ENCODE results near the gene TSPAN14. TPM values are rescaled to one million over a fixed set of nuclear protein-coding genes. Genes with fewer than 3 reads are reported as not detected.
"Not testable (repeated sequence)": the region's sequence is repeated elsewhere in the genome, so short reads cannot be mapped to it uniquely, and the experiment has no call there.

TSPAN14 gene
- total RNA-seq, 1 experiment from 2014 or later = 40.4 TPM

- no peak for DNase-seq
- no peaks in the 10 kb centered on the region for H3K36me3 ChIP-seq
- H3K27me3 ChIP-seq = no peaks in the 10 kb centered on the region
- no peak overlapping the region for H3K4me3 ChIP-seq
- no peaks in the 10 kb centered on the region for H3K9me3 ChIP-seq (replicated peaks)
- H3K4me1 ChIP-seq = no peaks in the 10 kb centered on the region
- no peak overlapping the region for H3K27ac ChIP-seq
These were observed 78.5 kb downstream of the TSPAN14 start for GRCh38 chr10:80532571-80532970.

- not testable (repeated sequence) for H3K4me1 ChIP-seq; H3K9me3 ChIP-seq (replicated peaks); DNase-seq; H3K27ac ChIP-seq; H3K36me3 ChIP-seq; H3K27me3 ChIP-seq; H3K4me3 ChIP-seq
These were observed 79.9 kb downstream of the TSPAN14 start for GRCh38 chr10:80534059-80534458.

GRCh38 chr10:80534646-80535045 lies 80.5 kb downstream of the TSPAN14 start:
- not testable (repeated sequence) for H3K36me3 ChIP-seq; H3K27ac ChIP-seq; DNase-seq; H3K4me1 ChIP-seq; H3K4me3 ChIP-seq; H3K9me3 ChIP-seq (replicated peaks); H3K27me3 ChIP-seq

GRCh38 chr10:80535671-80536360 lies 81.7 kb downstream of the TSPAN14 start:
- H3K4me3 ChIP-seq = no peak overlapping the region
- no peaks in the 10 kb centered on the region for H3K4me1 ChIP-seq
- H3K27ac ChIP-seq = no peak overlapping the region
- no peaks in the 10 kb centered on the region for H3K27me3 ChIP-seq
- H3K9me3 ChIP-seq (replicated peaks) = no peaks in the 10 kb centered on the region
- DNase-seq = no peak
- H3K36me3 ChIP-seq = no peaks in the 10 kb centered on the region

- no peaks in the 10 kb centered on the region for H3K36me3 ChIP-seq
- no peaks in the 10 kb centered on the region for H3K27me3 ChIP-seq
- H3K4me1 ChIP-seq = no peaks in the 10 kb centered on the region
- H3K9me3 ChIP-seq (replicated peaks) = no peaks in the 10 kb centered on the region
- no peak overlapping the region for H3K4me3 ChIP-seq
- DNase-seq = no peak
- H3K27ac ChIP-seq = no peak overlapping the region
These were observed 82.3 kb downstream of the TSPAN14 start for GRCh38 chr10:80536361-80536835.

- Histone ChIP-seq H3K9me3 (replicated peaks) (no peaks in the 10 kb centered on the region), H3K4me1 (no peaks in the 10 kb centered on the region), H3K27ac (no peak overlapping the region), H3K36me3 (no peaks in the 10 kb centered on the region), H3K4me3 (no peak overlapping the region), H3K27me3 (no peaks in the 10 kb centered on the region)
- DNase-seq = no peak
These were observed 83.1 kb downstream of the TSPAN14 start for GRCh38 chr10:80537086-80537735.

- Histone ChIP-seq H3K27me3 (no peaks in the 10 kb centered on the region), H3K4me1 (no peaks in the 10 kb centered on the region), H3K36me3 (no peaks in the 10 kb centered on the region), H3K9me3 (replicated peaks) (no peaks in the 10 kb centered on the region), H3K27ac (no peak within 1 kb of the TSS), H3K4me3 (no peak within 1 kb of the TSS)
- no peak for DNase-seq
These were observed 83.8 kb downstream of the TSPAN14 start, which contains the start of gene SH2D4B for GRCh38 chr10:80537736-80538480. Gene SH2D4B (plus strand): TSS chr10:80537902. CDS start chr10:80538332, 430 bp downstream.

- Histone ChIP-seq H3K27me3 (no peaks in the 10 kb centered on the region), H3K36me3 (no peaks in the 10 kb centered on the region), H3K4me1 (no peaks in the 10 kb centered on the region), H3K27ac (no peak overlapping the region), H3K4me3 (no peak overlapping the region), H3K9me3 (replicated peaks) (no peaks in the 10 kb centered on the region)
- DNase-seq = no peak
These were observed 84.5 kb downstream of the TSPAN14 start for GRCh38 chr10:80538481-80539185.

GRCh38 chr10:80539421-80540031 lies 85.4 kb downstream of the TSPAN14 start:
- no peak overlapping the region for H3K4me3 ChIP-seq
- DNase-seq = no peak
- no peak overlapping the region for H3K27ac ChIP-seq
- H3K36me3 ChIP-seq = no peaks in the 10 kb centered on the region
- H3K9me3 ChIP-seq (replicated peaks) = no peaks in the 10 kb centered on the region
- no peaks in the 10 kb centered on the region for H3K4me1 ChIP-seq
- H3K27me3 ChIP-seq = no peaks in the 10 kb centered on the region

GRCh38 chr10:80540136-80540535 lies 86.0 kb downstream of the TSPAN14 start:
- no peaks in the 10 kb centered on the region for H3K9me3 ChIP-seq (replicated peaks)
- H3K36me3 ChIP-seq = no peaks in the 10 kb centered on the region
- H3K27ac ChIP-seq = no peak overlapping the region
- H3K4me3 ChIP-seq = no peak overlapping the region
- no peaks in the 10 kb centered on the region for H3K4me1 ChIP-seq
- DNase-seq = no peak
- H3K27me3 ChIP-seq = no peaks in the 10 kb centered on the region

- H3K9me3 ChIP-seq (replicated peaks) = no peaks in the 10 kb centered on the region
- DNase-seq = no peak
- no peaks in the 10 kb centered on the region for H3K27me3 ChIP-seq
- no peaks in the 10 kb centered on the region for H3K36me3 ChIP-seq
- no peak overlapping the region for H3K27ac ChIP-seq
- no peak overlapping the region for H3K4me3 ChIP-seq
- H3K4me1 ChIP-seq = no peaks in the 10 kb centered on the region
These were observed 86.5 kb downstream of the TSPAN14 start for GRCh38 chr10:80540618-80540980.

- H3K27ac ChIP-seq = no peak overlapping the region
- H3K4me1 ChIP-seq = no peaks in the 10 kb centered on the region
- H3K9me3 ChIP-seq (replicated peaks) = no peaks in the 10 kb centered on the region
- no peak overlapping the region for H3K4me3 ChIP-seq
- no peak for DNase-seq
- H3K36me3 ChIP-seq = no peaks in the 10 kb centered on the region
- H3K27me3 ChIP-seq = no peaks in the 10 kb centered on the region
These were observed 87.1 kb downstream of the TSPAN14 start for GRCh38 chr10:80540981-80541750.

- Histone ChIP-seq H3K36me3 (no peaks in the 10 kb centered on the region), H3K9me3 (replicated peaks) (no peaks in the 10 kb centered on the region), H3K4me1 (no peaks in the 10 kb centered on the region), H3K27me3 (no peaks in the 10 kb centered on the region), H3K4me3 (no peak overlapping the region), H3K27ac (no peak overlapping the region)
- no peak for DNase-seq
These were observed 87.9 kb downstream of the TSPAN14 start for GRCh38 chr10:80542053-80542452.
